Type B pancreatic cell (in vitro differentiated cells): ENCODE measurements around the gene SRRM1. TPM values are rescaled to one million over a fixed set of nuclear protein-coding genes. Genes with fewer than 3 reads are reported as not detected.

ENCODE experiments used
- DNase-seq: peaks from one replicate; pipeline ENCODE4 v3.0.0; 2021; ENCODE audit warnings: mixed read lengths; ENCODE audit not compliant: unreplicated experiment; ENCODE audit errors: extremely low spot score
- H3K27ac Mint-ChIP-seq: 2 replicates; pipeline ENCODE4 v1.8.0; 2021; ENCODE audit warnings: mild to moderate bottlenecking, mixed read lengths
- H3K27me3 Mint-ChIP-seq: 2 replicates; pipeline ENCODE4 v1.8.0; 2021; ENCODE audit warnings: mixed read lengths
- H3K36me3 Mint-ChIP-seq: 2 replicates; pipeline ENCODE4 v1.8.0; 2021; ENCODE audit warnings: mixed read lengths
- H3K4me1 Mint-ChIP-seq: one replicate; pipeline ENCODE4 v1.8.0; 2021; ENCODE audit warnings: mixed read lengths; ENCODE audit not compliant: unreplicated experiment
- H3K4me3 Mint-ChIP-seq: 2 replicates; pipeline ENCODE4 v1.8.0; 2021; ENCODE audit warnings: mild to moderate bottlenecking, mixed read lengths
- H3K9me3 Mint-ChIP-seq: 2 replicates; pipeline ENCODE4 v1.8.0; 2021; ENCODE audit warnings: mixed read lengths
- CTCF ChIP-seq: fragments of 200-600 bp; sonication (generic); conservative IDR thresholded peaks from 2 replicates; pipeline ENCODE4 v1.5.0; 2021; ENCODE audit warnings: antibody characterized with exemption, mild to moderate bottlenecking
- total RNA-seq: library from RNA; stranded (reverse); gene quantifications from 2 replicates; pipeline ENCODE4 v1.2.1, GENCODE V29; 2021; ENCODE audit warnings: low replicate concordance

The SRRM1 gene
- total RNA-seq, 1 donor from 2014 or later, result 168 TPM

- no peak for DNase-seq
- no peaks in the 10 kb centered on the region for H3K9me3 Mint-ChIP-seq
- no peaks in the 10 kb centered on the region for H3K36me3 Mint-ChIP-seq
- no peak overlapping the region for H3K27ac Mint-ChIP-seq
- H3K27me3 Mint-ChIP-seq, result no peaks in the 10 kb centered on the region
- H3K4me3 Mint-ChIP-seq, result no peak overlapping the region
- no peak for TF ChIP-seq CTCF
- H3K4me1 Mint-ChIP-seq, result peaks cover 11% of the 10 kb centered on the region
Observed at GRCh38 chr1:24709791-24710441, 66.8 kb downstream of the SRRM1 start.

GRCh38 chr1:24711329-24711728, 68.2 kb downstream of the SRRM1 start:
- no peak for DNase-seq
- H3K4me1 Mint-ChIP-seq, result no peaks in the 10 kb centered on the region
- TF ChIP-seq CTCF, result no peak
- H3K9me3 Mint-ChIP-seq, result no peaks in the 10 kb centered on the region
- H3K36me3 Mint-ChIP-seq, result no peaks in the 10 kb centered on the region
- H3K27me3 Mint-ChIP-seq, result no peaks in the 10 kb centered on the region
- no peak overlapping the region for H3K4me3 Mint-ChIP-seq
- H3K27ac Mint-ChIP-seq, result no peak overlapping the region

- DNase-seq, result no peak
- Mint-ChIP-seq H3K4me1 (no peaks in the 10 kb centered on the region), H3K9me3 (no peaks in the 10 kb centered on the region), H3K27me3 (no peaks in the 10 kb centered on the region), H3K4me3 (no peak overlapping the region), H3K27ac (no peak overlapping the region), H3K36me3 (no peaks in the 10 kb centered on the region)
- TF ChIP-seq CTCF, result no peak
Observed at GRCh38 chr1:24713176-24713575, 70.1 kb downstream of the SRRM1 start.

GRCh38 chr1:24713736-24714135, 70.6 kb downstream of the SRRM1 start:
- DNase-seq, result no peak
- no peaks in the 10 kb centered on the region for H3K27me3 Mint-ChIP-seq
- H3K4me1 Mint-ChIP-seq, result no peaks in the 10 kb centered on the region
- no peak overlapping the region for H3K4me3 Mint-ChIP-seq
- TF ChIP-seq CTCF, result no peak
- no peaks in the 10 kb centered on the region for H3K36me3 Mint-ChIP-seq
- H3K9me3 Mint-ChIP-seq, result no peaks in the 10 kb centered on the region
- H3K27ac Mint-ChIP-seq, result no peak overlapping the region

- H3K9me3 Mint-ChIP-seq, result no peaks in the 10 kb centered on the region
- no peaks in the 10 kb centered on the region for H3K36me3 Mint-ChIP-seq
- no peaks in the 10 kb centered on the region for H3K27me3 Mint-ChIP-seq
- no peak overlapping the region for H3K27ac Mint-ChIP-seq
- no peak for DNase-seq
- H3K4me3 Mint-ChIP-seq, result no peak overlapping the region
- H3K4me1 Mint-ChIP-seq, result no peaks in the 10 kb centered on the region
- no peak for TF ChIP-seq CTCF
Observed at GRCh38 chr1:24714859-24715520, 71.9 kb downstream of the SRRM1 start.
